ENCODE data around the gene ANKRD16. TPM values are rescaled to one million over a fixed set of nuclear protein-coding genes. Genes with fewer than 3 reads are reported as not detected.
"Not testable (repeated sequence)": the region's sequence is repeated elsewhere in the genome, so short reads cannot be mapped to it uniquely, and the experiment has no call there.

ANKRD16 gene
- total RNA-seq, 4 donors from 2014 or later, result 9.0 to 23.3 (median 16.6) TPM

DNA sequence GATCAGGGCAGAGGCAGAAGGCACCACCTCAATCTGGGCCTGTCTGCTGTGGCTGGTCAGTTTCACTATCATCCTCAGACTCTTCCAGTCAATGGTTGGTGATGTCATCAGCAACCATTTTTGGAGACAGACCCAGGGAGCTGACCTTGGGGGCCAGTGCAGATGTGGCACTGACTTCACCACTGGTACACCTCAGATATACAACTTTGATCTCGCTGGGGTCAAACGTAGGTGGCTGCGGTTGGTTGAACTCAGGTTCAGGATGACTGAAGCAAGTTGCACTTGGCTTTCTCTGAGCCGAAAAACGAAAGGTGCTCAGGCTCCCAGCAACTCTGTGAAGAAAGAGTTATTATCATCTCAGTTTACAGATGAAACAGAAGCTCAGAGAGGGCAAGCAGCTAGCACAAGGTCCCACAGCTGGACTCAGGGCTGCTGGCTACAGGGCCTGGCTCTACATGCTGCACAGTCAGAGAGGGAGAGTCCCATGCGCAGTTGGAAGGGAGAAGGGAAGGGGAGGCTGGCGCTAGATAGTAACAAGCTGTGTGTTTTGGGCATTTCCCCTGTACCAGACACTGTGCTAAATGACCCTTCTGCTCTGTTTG lies 27.2 kb downstream of the ANKRD16 start:
- no peak for DNase-seq (ENCODE audit: low spot score in 2 of 2)
- intact Hi-C loops (cut with DNase I; ENCODE audit: low total_unique reads), result no loop called here
- 94 to 95% methylated on average over 7 of the region's 7 CpGs for WGBS, 2 donors

DNA sequence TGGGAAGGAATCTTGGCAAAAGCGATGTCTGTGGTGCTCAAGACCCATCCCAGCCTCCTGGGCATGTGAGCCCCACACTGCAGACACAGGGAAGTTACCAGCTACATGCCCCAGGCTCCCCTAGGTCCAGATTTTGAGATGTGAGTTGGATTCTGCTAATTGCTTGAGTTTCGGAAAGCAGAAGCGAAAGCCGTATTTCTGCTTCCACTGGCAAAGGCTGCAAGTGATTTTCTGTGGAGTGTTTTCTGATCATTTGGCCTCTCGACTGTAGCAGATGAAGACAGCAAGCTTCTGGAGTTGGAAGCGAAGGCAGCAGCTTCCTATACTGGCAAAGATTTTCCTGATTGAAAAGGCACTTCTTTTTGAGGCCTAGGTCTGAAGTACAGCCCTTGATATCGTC lies 29.6 kb downstream of the ANKRD16 start:
- no peak overlapping the region for H3K4me3 ChIP-seq (ENCODE audit: low read depth, poor library complexity, severe bottlenecking)
- TF ChIP-seq CTCF (IDR thresholded peaks at IDR 0.05), result no peak
- no peak for TF ChIP-seq POLR2A (IDR thresholded peaks at IDR 0.05)
- intact Hi-C loops (cut with DNase I; ENCODE audit: low total_unique reads), result no loop called here
- DNase-seq (ENCODE audit: low spot score in 2 of 2), result no peak
- 75 to 78% methylated on average over 7 of the region's 7 CpGs for WGBS, 2 donors

More for the DNA sequence above, 27.2 kb downstream of the ANKRD16 start:
- TF ChIP-seq POLR2A (IDR thresholded peaks at IDR 0.05) (no peak), CTCF (IDR thresholded peaks at IDR 0.05) (no peak)
- no peak overlapping the region for H3K4me3 ChIP-seq (ENCODE audit: low read depth, poor library complexity, severe bottlenecking)

- 86 to 87% methylated on average over 5 of the region's 5 CpGs for WGBS, 2 donors
- no peak for DNase-seq (ENCODE audit: low spot score in 2 of 2)
- TF ChIP-seq POLR2A (IDR thresholded peaks at IDR 0.05) (no peak), CTCF (IDR thresholded peaks at IDR 0.05) (no peak)
- intact Hi-C loops (cut with DNase I; ENCODE audit: low total_unique reads), result no loop called here
- H3K4me3 ChIP-seq (ENCODE audit: low read depth, poor library complexity, severe bottlenecking), result no peak overlapping the region
These were observed 30.9 kb downstream of the ANKRD16 start for GRCh38 chr10:5858811-5859210.

GRCh38 chr10:5856701-5857004 lies 33.0 kb downstream of the ANKRD16 start:
- no peak overlapping the region for H3K4me3 ChIP-seq (ENCODE audit: low read depth, poor library complexity, severe bottlenecking)
- no peak for DNase-seq (ENCODE audit: low spot score in 2 of 2)
- 83 to 84% methylated on average over 7 of the region's 7 CpGs for WGBS, 2 donors
- intact Hi-C loops (cut with DNase I; ENCODE audit: low total_unique reads), result no loop called here
- TF ChIP-seq CTCF (IDR thresholded peaks at IDR 0.05), result no peak
- no peak for TF ChIP-seq POLR2A (IDR thresholded peaks at IDR 0.05)

GRCh38 chr10:5855979-5856700 lies 33.6 kb downstream of the ANKRD16 start:
- TF ChIP-seq CTCF (IDR thresholded peaks at IDR 0.05) (no peak), POLR2A (IDR thresholded peaks at IDR 0.05) (no peak)
- DNase-seq (ENCODE audit: low spot score in 2 of 2), result no peak
- H3K4me3 ChIP-seq (ENCODE audit: low read depth, poor library complexity, severe bottlenecking), result no peak overlapping the region
- intact Hi-C loops (cut with DNase I; ENCODE audit: low total_unique reads), result no loop called here
- WGBS, 2 donors, result 81 to 85% methylated on average over 18 of the region's 18 CpGs

- intact Hi-C loops (cut with DNase I; ENCODE audit: low total_unique reads), result no loop called here
- no peak overlapping the region for H3K4me3 ChIP-seq (ENCODE audit: low read depth, poor library complexity, severe bottlenecking)
- 73 to 74% methylated on average over 5 of the region's 5 CpGs for WGBS, 2 donors
- no peak for TF ChIP-seq POLR2A (IDR thresholded peaks at IDR 0.05)
- no peak for TF ChIP-seq CTCF (IDR thresholded peaks at IDR 0.05)
- DNase-seq (ENCODE audit: low spot score in 2 of 2), result no peak
These were observed 35.6 kb downstream of the ANKRD16 start for GRCh38 chr10:5854131-5854475.

DNA sequence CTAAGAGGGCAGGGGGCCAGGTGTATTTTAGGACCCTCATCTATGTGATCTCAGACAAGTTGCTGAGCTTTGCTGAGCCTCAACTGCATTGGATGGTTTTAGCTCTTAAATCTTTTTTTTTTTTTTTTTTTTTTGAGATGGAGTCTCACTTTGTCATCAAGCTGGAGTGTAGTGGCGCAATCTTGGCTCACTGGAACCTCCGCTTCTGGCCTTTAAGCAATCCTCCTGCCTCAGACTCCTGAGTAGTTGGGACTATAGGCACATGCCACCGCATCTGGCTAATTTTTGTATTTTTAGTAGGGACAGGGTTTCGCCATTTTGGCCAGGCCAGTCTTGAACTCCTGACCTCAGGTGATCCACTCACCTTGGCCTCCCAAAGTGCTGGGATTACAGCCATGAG lies 43.0 kb downstream of the ANKRD16 start:
- intact Hi-C loops (cut with DNase I; ENCODE audit: low total_unique reads); DNase-seq (ENCODE audit: low spot score in 2 of 2); H3K4me3 ChIP-seq (ENCODE audit: low read depth, poor library complexity, severe bottlenecking): not testable (repeated sequence)
- 89 to 96% methylated on average over 4 of the region's 4 CpGs for WGBS, 2 donors
